ENCODE data around the gene TBXT.

TBXT gene

GRCh38 chr6:166167801-166168615 lies at the start of gene TBXT:
Gene TBXT (minus strand): TSS chr6:166167851. CDS start chr6:166167591, 260 bp downstream.
- in situ Hi-C loops (cut with HindIII; ENCODE audit: low pct_ligation_motif_present, low sequenced_read_pairs), result no loop called here
- TF ChIP-seq CTCF (IDR thresholded peaks at IDR 0.05; ENCODE audit: low read depth, low read length, missing control alignments), result no peak
- DNase-seq, result no peak
- Histone ChIP-seq H3K4me3 (ENCODE audit: low read depth, low read length) (no peak within 1 kb of the TSS), H3K36me3 (replicated peaks) (no peaks in the 10 kb centered on the region), H3K27ac (no peak within 1 kb of the TSS), H3K27me3 (replicated peaks) (peaks cover 83% of the 10 kb centered on the region)

- DNase-seq, result no peak
- H3K36me3 ChIP-seq (replicated peaks), result no peaks in the 10 kb centered on the region
- in situ Hi-C loops (cut with HindIII; ENCODE audit: low pct_ligation_motif_present, low sequenced_read_pairs), result no loop called here
- TF ChIP-seq CTCF (IDR thresholded peaks at IDR 0.05; ENCODE audit: low read depth, low read length, missing control alignments), result no peak
- H3K4me3 ChIP-seq (ENCODE audit: low read depth, low read length), result no peak overlapping the region
- H3K27ac ChIP-seq, result no peak overlapping the region
- H3K27me3 ChIP-seq (replicated peaks), result no peaks in the 10 kb centered on the region
Measured at GRCh38 chr6:166207284-166207561, 39.6 kb upstream of the TBXT start.

GRCh38 chr6:166206510-166207283 lies 39.0 kb upstream of the TBXT start:
- in situ Hi-C loops (cut with HindIII; ENCODE audit: low pct_ligation_motif_present, low sequenced_read_pairs), result no loop called here
- Histone ChIP-seq H3K27me3 (replicated peaks) (no peaks in the 10 kb centered on the region), H3K4me3 (ENCODE audit: low read depth, low read length) (no peak overlapping the region), H3K27ac (no peak overlapping the region), H3K36me3 (replicated peaks) (no peaks in the 10 kb centered on the region)
- no peak for TF ChIP-seq CTCF (IDR thresholded peaks at IDR 0.05; ENCODE audit: low read depth, low read length, missing control alignments)
- no peak for DNase-seq

GRCh38 chr6:166206066-166206465 lies 38.4 kb upstream of the TBXT start:
- Histone ChIP-seq H3K27me3 (replicated peaks) (no peaks in the 10 kb centered on the region), H3K36me3 (replicated peaks) (no peaks in the 10 kb centered on the region), H3K27ac (no peak overlapping the region), H3K4me3 (ENCODE audit: low read depth, low read length) (no peak overlapping the region)
- DNase-seq, result no peak
- in situ Hi-C loops (cut with HindIII; ENCODE audit: low pct_ligation_motif_present, low sequenced_read_pairs), result no loop called here
- TF ChIP-seq CTCF (IDR thresholded peaks at IDR 0.05; ENCODE audit: low read depth, low read length, missing control alignments), result no peak

- in situ Hi-C loops (cut with HindIII; ENCODE audit: low pct_ligation_motif_present, low sequenced_read_pairs), result no loop called here
- Histone ChIP-seq H3K4me3 (ENCODE audit: low read depth, low read length) (no peak overlapping the region), H3K27me3 (replicated peaks) (no peaks in the 10 kb centered on the region), H3K36me3 (replicated peaks) (no peaks in the 10 kb centered on the region), H3K27ac (no peak overlapping the region)
- no peak for DNase-seq
- TF ChIP-seq CTCF (IDR thresholded peaks at IDR 0.05; ENCODE audit: low read depth, low read length, missing control alignments), result no peak
Measured at GRCh38 chr6:166204852-166205650, 37.4 kb upstream of the TBXT start.

Data from brain microvascular endothelial cell (primary cell).